NK-92 (cell line): ENCODE data around the gene RCC2.

Source experiments
- DNase-seq: peaks from one replicate; lab custom pipeline; 2025; ENCODE audit not compliant: unreplicated experiment; lab: John Stamatoyannopoulos, UW

RCC2 gene

GRCh38 chr1:17381161-17381560 is 58.3 kb downstream of the RCC2 start:
- DNase-seq = no peak

GRCh38 chr1:17377325-17377953 is 62.0 kb downstream of the RCC2 start:
- no peak for DNase-seq

GRCh38 chr1:17375651-17376050 is 63.8 kb downstream of the RCC2 start:
- no peak for DNase-seq

- DNase-seq = no peak
Observed at GRCh38 chr1:17372955-17373354, 66.5 kb downstream of the RCC2 start.

GRCh38 chr1:17371896-17372295 is 67.6 kb downstream of the RCC2 start, which contains the start of gene PADI6:
Gene PADI6, plus strand, starts transcription at chr1:17372196. Its CDS starts 50 bp downstream, at chr1:17372246.
- no peak for DNase-seq

GRCh38 chr1:17370618-17371017 is 68.9 kb downstream of the RCC2 start:
- no peak for DNase-seq

- DNase-seq = no peak
Observed at GRCh38 chr1:17369466-17369865, 70.0 kb downstream of the RCC2 start.

- no peak for DNase-seq
Observed at GRCh38 chr1:17365293-17365692, 74.2 kb downstream of the RCC2 start.

- DNase-seq = no peak
Observed at GRCh38 chr1:17363771-17364170, 75.7 kb downstream of the RCC2 start.

- DNase-seq = no peak
Observed at GRCh38 chr1:17363351-17363750, 76.1 kb downstream of the RCC2 start.

GRCh38 chr1:17361687-17362086 is 77.8 kb downstream of the RCC2 start:
- DNase-seq = no peak

- DNase-seq = no peak
Observed at GRCh38 chr1:17360272-17360956, 79.1 kb downstream of the RCC2 start.

GRCh38 chr1:17359808-17360207 is 79.7 kb downstream of the RCC2 start:
- no peak for DNase-seq

- no peak for DNase-seq
Observed at GRCh38 chr1:17359031-17359430, 80.4 kb downstream of the RCC2 start.

GRCh38 chr1:17358557-17358956 is 80.9 kb downstream of the RCC2 start:
- no peak for DNase-seq
